H9 (cell line): Measurements from ENCODE around the gene NFXL1. TPM values are rescaled to one million over a fixed set of nuclear protein-coding genes. Genes with fewer than 3 reads are reported as not detected.

ENCODE experiments used
- DNase-seq: peaks from one replicate; pipeline ENCODE4 v3.0.0-alpha.2; 2017
- H2AFZ ChIP-seq: one replicate; pipeline ENCODE4 v1.6.1; 2013; ENCODE audit warnings: mild to moderate bottlenecking, low read length, control low read depth, moderate library complexity
- H2AK5ac ChIP-seq: 2 replicates; pipeline ENCODE4 v1.6.1; 2013; ENCODE audit warnings: low read length, control low read depth, mixed read lengths; ENCODE audit not compliant: insufficient read length
- H2BK120ac ChIP-seq: one replicate; pipeline ENCODE4 v1.6.1; 2013; ENCODE audit warnings: low read depth, mild to moderate bottlenecking, low read length, control low read depth, inconsistent platforms; ENCODE audit not compliant: poor library complexity, severe bottlenecking
- H2BK12ac ChIP-seq: 2 replicates; pipeline ENCODE4 v1.6.1; 2013; ENCODE audit warnings: low read length, control low read depth, mixed read lengths, low read depth; ENCODE audit not compliant: insufficient read length
- H2BK15ac ChIP-seq: 2 replicates; pipeline ENCODE4 v1.6.1; 2013; ENCODE audit warnings: low read depth, low read length, control low read depth
- H2BK20ac ChIP-seq: one replicate; pipeline ENCODE4 v1.6.1; 2013; ENCODE audit warnings: low read depth, mild to moderate bottlenecking, low read length, control low read depth, inconsistent platforms; ENCODE audit not compliant: poor library complexity, severe bottlenecking
- H2BK5ac ChIP-seq: 2 replicates; pipeline ENCODE4 v1.6.1; 2013; ENCODE audit warnings: low read length, control low read depth, mixed read lengths; ENCODE audit not compliant: insufficient read length
- H3K14ac ChIP-seq: 2 replicates; pipeline ENCODE4 v1.6.1; 2013; ENCODE audit warnings: low read length, control low read depth; ENCODE audit not compliant: insufficient read depth
- H3K18ac ChIP-seq: 2 replicates; pipeline ENCODE4 v1.6.1; 2013; ENCODE audit warnings: low read depth, mild to moderate bottlenecking, mixed read lengths, low read length, control low read depth; ENCODE audit not compliant: insufficient read length
- H3K23ac ChIP-seq: 2 replicates; pipeline ENCODE4 v1.6.1; 2013; ENCODE audit warnings: low read length, control low read depth, mixed read lengths, low read depth; ENCODE audit not compliant: insufficient read length
- H3K23me2 ChIP-seq: 2 replicates; pipeline ENCODE4 v1.6.1; 2013; ENCODE audit warnings: low read depth, mild to moderate bottlenecking, mixed read lengths, low read length, control low read depth; ENCODE audit not compliant: insufficient read length, poor library complexity, severe bottlenecking
- H3K27ac ChIP-seq: 2 replicates; pipeline ENCODE4 v1.5.1; 2013; ENCODE audit warnings: low read length, control low read depth, mixed read lengths, low read depth; ENCODE audit not compliant: insufficient read length
- H3K27me3 ChIP-seq: 2 replicates; pipeline ENCODE4 v1.6.1; 2013; ENCODE audit warnings: low read length, control low read depth, inconsistent platforms; ENCODE audit not compliant: insufficient read depth
- H3K4ac ChIP-seq: 2 replicates; pipeline ENCODE4 v1.6.1; 2013; ENCODE audit warnings: low read depth, mild to moderate bottlenecking, control low read depth, inconsistent platforms, low read length, moderate library complexity
- H3K4me1 ChIP-seq: 2 replicates; pipeline ENCODE4 v1.6.1; 2013; ENCODE audit warnings: low read length, control low read depth, inconsistent platforms; ENCODE audit not compliant: insufficient read depth
- H3K4me2 ChIP-seq: 2 replicates; pipeline ENCODE4 v1.6.1; 2013; ENCODE audit warnings: low read length, control low read depth, mixed read lengths; ENCODE audit not compliant: insufficient read length, insufficient read depth
- H3K56ac ChIP-seq: 2 replicates; pipeline ENCODE4 v1.6.1; 2013; ENCODE audit warnings: low read depth, mild to moderate bottlenecking, mixed read lengths, low read length, control low read depth; ENCODE audit not compliant: insufficient read length
- H3K79me1 ChIP-seq: 2 replicates; pipeline ENCODE4 v1.6.1; 2013; ENCODE audit warnings: low read depth, mild to moderate bottlenecking, moderate library complexity, low read length, control low read depth, inconsistent platforms; ENCODE audit not compliant: insufficient read depth, poor library complexity, severe bottlenecking
- H3K79me2 ChIP-seq: 2 replicates; pipeline ENCODE4 v1.6.1; 2013; ENCODE audit warnings: low read length, control low read depth, inconsistent platforms; ENCODE audit not compliant: insufficient read depth
- H3K9ac ChIP-seq: 2 replicates; pipeline ENCODE4 v1.6.1; 2013; ENCODE audit warnings: low read length, control low read depth, mixed read lengths; ENCODE audit not compliant: insufficient read length; ENCODE audit errors: extremely low read depth
- H3K9me3 ChIP-seq: one replicate; pipeline ENCODE4 v1.6.1; 2013; ENCODE audit warnings: low read depth, low read length, inconsistent platforms; ENCODE audit not compliant: control insufficient read depth
- H3T11ph ChIP-seq: one replicate; pipeline ENCODE4 v1.6.1; 2013; ENCODE audit warnings: mild to moderate bottlenecking, low read length, control low read depth, inconsistent platforms
- H4K20me1 ChIP-seq: one replicate; pipeline ENCODE4 v1.6.1; 2013; ENCODE audit not compliant: control insufficient read depth, insufficient read length, insufficient read depth
- H4K5ac ChIP-seq: 2 replicates; pipeline ENCODE4 v1.6.1; 2013; ENCODE audit warnings: low read depth, mild to moderate bottlenecking, mixed read lengths, low read length, control low read depth; ENCODE audit not compliant: insufficient read length
- H4K8ac ChIP-seq: replicated peaks from 2 replicates; pipeline ENCODE4 v1.6.1; 2013; ENCODE audit warnings: low read length, control low read depth, mixed read lengths, low read depth; ENCODE audit not compliant: insufficient read length
- H4K91ac ChIP-seq: 2 replicates; pipeline ENCODE4 v1.6.1; 2013; ENCODE audit warnings: low read depth, mild to moderate bottlenecking, moderate library complexity, mixed read lengths, low read length, control low read depth; ENCODE audit not compliant: insufficient read length
- H3K27ac Mint-ChIP-seq, 3 experiments: 2 replicates in 2 of 3; 3 replicates in 1 of 3; pipeline ENCODE4 v1.8.0; 2020 to 2021; ENCODE audit warnings: mixed read lengths in 3 of 3, mild to moderate bottlenecking in 1 of 3, moderate library complexity in 1 of 3
- H3K27me3 Mint-ChIP-seq: 2 replicates; pipeline ENCODE4 v1.8.0; 2021; ENCODE audit warnings: low read depth, mild to moderate bottlenecking, moderate library complexity, mixed read lengths
- H3K36me3 Mint-ChIP-seq, 3 experiments: 2 replicates in 2 of 3; 3 replicates in 1 of 3; pipeline ENCODE4 v1.8.0; 2020 to 2021; ENCODE audit warnings: low read depth in 3 of 3, mixed read lengths in 3 of 3; ENCODE audit not compliant: insufficient read depth in 1 of 3
- H3K4me1 Mint-ChIP-seq, 2 experiments: 2 replicates each; pipeline ENCODE4 v1.8.0; 2020; ENCODE audit warnings: mixed read lengths in 2 of 2
- H3K4me3 Mint-ChIP-seq, 2 experiments: 2 replicates in 1 of 2; 3 replicates in 1 of 2; pipeline ENCODE4 v1.8.0; 2020 to 2021; ENCODE audit warnings: mild to moderate bottlenecking in 2 of 2, mixed read lengths in 2 of 2, moderate library complexity in 1 of 2
- H3K9me3 Mint-ChIP-seq, 2 experiments: 2 replicates in 1 of 2; 3 replicates in 1 of 2; pipeline ENCODE4 v1.8.0; 2020; ENCODE audit warnings: mild to moderate bottlenecking in 2 of 2, mixed read lengths in 2 of 2, moderate library complexity in 1 of 2
- WGBS: extraction: QIAGEN DNeasy Blood & Tissue Kit; methylation state at CpG from one replicate; pipeline ENCODE4 v1.1.7; 2013; ENCODE audit warnings: missing lambda C conversion rate, low lambda C conversion rate, mixed read lengths; ENCODE audit not compliant: insufficient read length; ENCODE audit errors: extremely low coverage; 5-methylcytosine and 5-hydroxymethylcytosine counted together
- total RNA-seq: library from RNA; stranded (reverse); gene quantifications from 2 replicates; pipeline ENCODE4 v1.2.1, GENCODE V29; 2021
- TF ChIP-seq, protein P1 (sequence below): fragments of 200-600 bp; sonication (generic); conservative IDR thresholded peaks from 3 replicates; pipeline ENCODE4 v1.8.0; 2021; ENCODE audit warnings: antibody characterized with exemption, mild to moderate bottlenecking

NFXL1 gene
- total RNA-seq, 1 experiment from 2014 or later = 33.8 TPM

DNA sequence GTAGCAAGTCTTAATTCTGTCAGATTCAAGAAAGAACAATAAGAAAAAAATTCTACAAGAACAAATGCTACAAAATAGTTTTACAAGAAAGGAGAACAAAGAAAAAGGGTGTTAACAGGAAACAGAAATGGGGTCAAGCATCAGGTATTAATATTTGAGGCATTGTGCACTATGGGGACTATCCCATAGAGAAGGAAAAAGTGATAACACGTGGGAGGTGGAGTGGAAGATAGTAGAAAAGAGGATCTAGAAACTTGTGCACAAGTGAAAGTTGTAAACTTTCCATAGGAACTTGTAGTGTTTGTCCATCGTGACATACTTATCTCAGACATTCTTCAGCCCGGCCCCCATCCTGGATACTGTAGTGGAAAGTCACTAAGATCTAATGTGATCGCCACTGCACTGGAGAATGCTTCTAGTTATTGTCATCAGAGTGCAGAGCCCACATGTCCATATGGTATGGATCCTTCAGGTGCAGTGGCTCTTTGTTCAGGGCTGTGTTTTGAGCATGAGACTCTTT lies 15.4 kb upstream of the NFXL1 start:
- no peaks in the 10 kb centered on the region for H3K4me1 ChIP-seq
- H3K14ac ChIP-seq = no peak overlapping the region
- Mint-ChIP-seq H3K4me3 (no peak overlapping the region), H3K27me3 (no peaks in the 10 kb centered on the region), H3K9me3 (peaks cover 0 to 3% of the 10 kb centered on the region in 2 experiments; a peak in 2 of 5 replicates), H3K36me3 (peaks cover 0 to 5% (median 0%) of the 10 kb centered on the region in 3 experiments; a peak in 2 of 7 replicates), H3K4me1 (peaks cover 5 to 7% of the 10 kb centered on the region in 2 experiments), H3K27ac (no peak overlapping the region)
- no peak overlapping the region for H3K4ac ChIP-seq
- DNase-seq = no peak
- no peak overlapping the region for H2AK5ac ChIP-seq
- no peak overlapping the region for H3K4me2 ChIP-seq
- no peak overlapping the region for H2BK120ac ChIP-seq
- H3K9ac ChIP-seq = no peak overlapping the region
- TF ChIP-seq, protein P1, sequence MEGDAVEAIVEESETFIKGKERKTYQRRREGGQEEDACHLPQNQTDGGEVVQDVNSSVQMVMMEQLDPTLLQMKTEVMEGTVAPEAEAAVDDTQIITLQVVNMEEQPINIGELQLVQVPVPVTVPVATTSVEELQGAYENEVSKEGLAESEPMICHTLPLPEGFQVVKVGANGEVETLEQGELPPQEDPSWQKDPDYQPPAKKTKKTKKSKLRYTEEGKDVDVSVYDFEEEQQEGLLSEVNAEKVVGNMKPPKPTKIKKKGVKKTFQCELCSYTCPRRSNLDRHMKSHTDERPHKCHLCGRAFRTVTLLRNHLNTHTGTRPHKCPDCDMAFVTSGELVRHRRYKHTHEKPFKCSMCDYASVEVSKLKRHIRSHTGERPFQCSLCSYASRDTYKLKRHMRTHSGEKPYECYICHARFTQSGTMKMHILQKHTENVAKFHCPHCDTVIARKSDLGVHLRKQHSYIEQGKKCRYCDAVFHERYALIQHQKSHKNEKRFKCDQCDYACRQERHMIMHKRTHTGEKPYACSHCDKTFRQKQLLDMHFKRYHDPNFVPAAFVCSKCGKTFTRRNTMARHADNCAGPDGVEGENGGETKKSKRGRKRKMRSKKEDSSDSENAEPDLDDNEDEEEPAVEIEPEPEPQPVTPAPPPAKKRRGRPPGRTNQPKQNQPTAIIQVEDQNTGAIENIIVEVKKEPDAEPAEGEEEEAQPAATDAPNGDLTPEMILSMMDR = no peak
- no peak overlapping the region for H3K56ac ChIP-seq
- H2BK12ac ChIP-seq = no peak overlapping the region
- no CpG with 5 or more reads among the region's 4 CpGs for WGBS
- no peak overlapping the region for H2BK5ac ChIP-seq
- H3K18ac ChIP-seq = no peak overlapping the region
- H2BK15ac ChIP-seq = no peak overlapping the region
- H3K79me2 ChIP-seq = no peaks in the 10 kb centered on the region
- H4K20me1 ChIP-seq = no peaks in the 10 kb centered on the region
- H3K9me3 ChIP-seq = no peaks in the 10 kb centered on the region
- H3T11ph ChIP-seq = no peak overlapping the region
- H2BK20ac ChIP-seq = no peak overlapping the region
- H4K8ac ChIP-seq = no peak overlapping the region
- no peaks in the 10 kb centered on the region for H3K23me2 ChIP-seq
- H2AFZ ChIP-seq = no peak overlapping the region
- no peaks in the 10 kb centered on the region for H3K79me1 ChIP-seq
- no peak overlapping the region for H3K27ac ChIP-seq
- no peaks in the 10 kb centered on the region for H3K27me3 ChIP-seq
- no peak overlapping the region for H4K5ac ChIP-seq
- H3K23ac ChIP-seq = no peak overlapping the region
- no peak overlapping the region for H4K91ac ChIP-seq
